GM12878 (cell line): ENCODE results near the gene CCSER2. TPM values are rescaled to one million over a fixed set of nuclear protein-coding genes. Genes with fewer than 3 reads are reported as not detected.

ENCODE experiments used
- ATAC-seq: fragments of 200-7000 bp; cut with Tn5 transposase; 3 replicates; pipeline ENCODE4 v1.9.1; 2020; ENCODE audit warnings: mild to moderate bottlenecking, moderate library complexity
- BruUV-seq: library from RNA; stranded (reverse); fragments of 400-500 nt; replicated peaks from 2 replicates; lab custom pipeline; 2021; lab: Mats Ljungman, UMichigan
- CTCF ChIA-PET: fragments of 300-600 bp; sonication (Branson Sonifier 250); formaldehyde crosslinking; extraction: SDS; loops from one replicate; lab custom pipeline; 2021; ENCODE audit warnings: inconsistent platforms; lab: Yijun Ruan, JAX
- POLR2A ChIA-PET: fragments of 350-600 bp; formaldehyde crosslinking; extraction: SDS; loops from one replicate; lab custom pipeline; 2021; ENCODE audit warnings: inconsistent platforms; lab: Charles Lee
- RAD21 ChIA-PET: fragments of 300-600 bp; sonication (Branson Sonifier 250); formaldehyde crosslinking; loops from one replicate; lab custom pipeline; 2023; ENCODE audit warnings: antibody characterized with exemption; ENCODE audit not compliant: unreplicated experiment; lab: Charles Lee
- SMC1A ChIA-PET: fragments of 300-600 bp; sonication (Branson Sonifier 250); formaldehyde crosslinking; loops from one replicate; lab custom pipeline; 2023; ENCODE audit not compliant: unreplicated experiment, uncharacterized antibody; lab: Charles Lee
- DNase-seq: peaks from one replicate; pipeline ENCODE4 v3.0.0-alpha.2; 2011; ENCODE audit warnings: low read depth, low spot score
- FAIRE-seq: peaks from 3 replicates; lab custom pipeline; 2011; peaks lifted over from hg19 to GRCh38; lab: Jason Lieb, UNC
- H2AFZ ChIP-seq: 2 replicates; pipeline ENCODE4 v1.6.0; 2011; ENCODE audit warnings: low read depth, low read length, control low read depth; ENCODE audit not compliant: control insufficient read depth
- H3K27ac ChIP-seq: 2 replicates; pipeline ENCODE4 v1.5.1; 2011; ENCODE audit warnings: control low read depth; ENCODE audit not compliant: control insufficient read depth, insufficient read depth
- H3K27me3 ChIP-seq, 2 experiments: replicated peaks in 1 of 2; 2 replicates each; pipeline versions ENCODE4 v1.6.0 to v1.6.1; 2011; ENCODE audit warnings: low read length in 1 of 2; ENCODE audit not compliant: control insufficient read depth in 2 of 2, insufficient read depth in 2 of 2
- H3K36me3 ChIP-seq, 2 experiments: 2 replicates each; pipeline ENCODE4 v1.5.1; 2011; ENCODE audit warnings: low read length in 1 of 2; ENCODE audit not compliant: control insufficient read depth in 2 of 2, insufficient read depth in 2 of 2
- H3K4me1 ChIP-seq: 2 replicates; pipeline ENCODE4 v1.6.1; 2011; ENCODE audit warnings: mild to moderate bottlenecking, low read length, moderate library complexity, mixed read lengths; ENCODE audit not compliant: control insufficient read depth, insufficient read depth
- H3K4me2 ChIP-seq: 2 replicates; pipeline ENCODE4 v1.6.0; 2011; ENCODE audit warnings: control low read depth; ENCODE audit not compliant: control insufficient read depth, insufficient read depth
- H3K4me3 ChIP-seq: fragments of 200-600 bp; sonication (generic); 2 replicates; pipeline ENCODE4 v1.5.1; 2016
- H3K79me2 ChIP-seq: 2 replicates; pipeline ENCODE4 v1.6.0; 2011; ENCODE audit warnings: low read length; ENCODE audit not compliant: control insufficient read depth, insufficient read depth
- H3K9ac ChIP-seq: 2 replicates; pipeline ENCODE4 v1.8.0; 2011; ENCODE audit warnings: low read length, control low read depth, mixed read lengths; ENCODE audit not compliant: control insufficient read depth, insufficient read depth
- H3K9me3 ChIP-seq: replicated peaks from 3 replicates; pipeline ENCODE4 v1.5.1; 2011; ENCODE audit warnings: mild to moderate bottlenecking, low read length; ENCODE audit not compliant: control insufficient read depth, insufficient read depth
- H4K20me1 ChIP-seq: 2 replicates; pipeline ENCODE4 v1.6.0; 2011; ENCODE audit not compliant: control insufficient read depth, insufficient read depth
- CHD2 ChIP-seq: IDR thresholded peaks from 2 replicates; pipeline ENCODE4 v1.6.1; 2011; ENCODE audit warnings: low read depth, low read length, improper control_type of control experiment, borderline replicate concordance
- FOS ChIP-seq: IDR thresholded peaks from 3 replicates; pipeline ENCODE4 v1.6.1; 2011; ENCODE audit warnings: borderline replicate concordance; ENCODE audit not compliant: insufficient read length; ENCODE audit errors: extremely low read depth
- HCFC1 ChIP-seq: fragments of 150-350 bp; IDR thresholded peaks from 2 replicates; pipeline ENCODE4 v1.6.1; 2014; ENCODE audit warnings: low read length
- MXI1 ChIP-seq: fragments of 150-350 bp; IDR thresholded peaks from 2 replicates; pipeline ENCODE4 v1.6.1; 2011; ENCODE audit warnings: low read depth, mild to moderate bottlenecking, inconsistent platforms, low read length, improper control_type of control experiment
- NFXL1 ChIP-seq: fragments of 450-650 bp; IDR thresholded peaks from 2 replicates; pipeline ENCODE4 v1.6.1; 2017; ENCODE audit warnings: antibody characterized with exemption, mild to moderate bottlenecking, borderline replicate concordance
- NRF1 ChIP-seq: conservative IDR thresholded peaks from 2 replicates; pipeline ENCODE4 v1.6.1; 2011; ENCODE audit warnings: mild to moderate bottlenecking, low read depth, low read length, improper control_type of control experiment
- YY1 ChIP-seq: IDR thresholded peaks from 2 replicates; pipeline ENCODE4 v1.6.1; 2011; ENCODE audit warnings: low read depth, mild to moderate bottlenecking, low read length
- ZNF207 ChIP-seq: fragments of 450-650 bp; IDR thresholded peaks from 2 replicates; pipeline ENCODE4 v1.6.1; 2014; ENCODE audit warnings: antibody characterized with exemption, mild to moderate bottlenecking, borderline replicate concordance
- WGBS: methylation state at CpG from one replicate; pipeline ENCODE4 v1.1.6; 2016; ENCODE audit warnings: low lambda C conversion rate; ENCODE audit not compliant: insufficient replicate concordance, insufficient coverage; ENCODE audit errors: missing lambda C conversion rate; 5-methylcytosine and 5-hydroxymethylcytosine counted together
- in situ Hi-C: fragments of 300-500 bp; cut with MboI; formaldehyde crosslinking; loops from 9 replicates; pipeline ENCODE4 v1.14.3; 2018; ENCODE audit warnings: mixed read lengths
- intact Hi-C: fragments of 100-400 bp; cut with micrococcal nuclease; formaldehyde crosslinking; loops from one replicate; pipeline ENCODE4 v1.14.2; 2022; ENCODE audit not compliant: unreplicated experiment
- polyA plus RNA-seq, 11 experiments: library from polyadenylated mRNA; depleted of rRNA in 4 of 11; unstranded in 6 of 11; stranded (reverse) in 5 of 11; fragments of >200 nt; fragmentation: Nextera tagmentation in 4 of 11; fragmentation: Illumina TruSeq in 1 of 11; extraction: Ambion mirVana in 4 of 11; extraction: Trizol in 1 of 11; gene quantifications; 1 replicate in 1 of 11; 2 replicates in 10 of 11; pipeline versions ENCODE4 v1.2.1 to v1.2.3, GENCODE V29; 2011 to 2016; ENCODE audit warnings: inconsistent platforms in 2 of 11, missing spikeins in 2 of 11, low read depth in 1 of 11
- total RNA-seq, 4 experiments: library from RNA; depleted of rRNA in 3 of 4; stranded (reverse); fragments of >200 nt in 3 of 4; fragmentation: Illumina TruSeq in 1 of 4; extraction: Trizol in 1 of 4; gene quantifications; 2 replicates each; pipeline versions ENCODE4 v1.2.1 to v1.2.3, GENCODE V29; 2013 to 2021
- TF ChIP-seq, protein P1 (sequence below): fragments of 450-650 bp; IDR thresholded peaks from 2 replicates; pipeline ENCODE4 v1.6.1; 2017; ENCODE audit warnings: low read depth, mild to moderate bottlenecking, moderate library complexity

The CCSER2 gene
- total and polyA plus RNA-seq, 10 of the 15 experiments (the other 5 are each of a cell fraction or from before 2014, with no cell fraction given): 4.7 to 18.8 (median 13.2) TPM

DNA sequence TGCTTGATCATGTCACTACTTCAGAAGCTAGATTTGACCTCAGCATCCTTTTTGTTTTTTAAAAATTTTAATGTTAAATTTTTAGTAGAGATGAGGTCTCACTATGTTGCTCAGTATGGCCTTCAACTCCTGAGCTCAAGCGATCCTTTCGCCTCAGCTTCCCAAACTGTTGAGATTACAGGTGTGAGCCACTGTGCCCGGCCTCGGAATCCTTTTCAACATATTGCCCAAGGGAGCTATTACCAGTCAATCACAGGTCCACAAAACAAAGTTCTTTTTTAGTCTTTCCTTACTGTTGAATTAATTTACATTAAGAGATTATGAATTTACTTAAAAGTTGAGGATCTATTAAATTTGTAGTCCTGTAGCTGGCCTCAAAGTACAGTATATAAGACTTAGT lies 37.7 kb downstream of the CCSER2 start:
- H3K4me1 ChIP-seq: no peaks in the 10 kb centered on the region
- FAIRE-seq: no peak
- H3K9ac ChIP-seq: no peak overlapping the region
- ChIA-PET RAD21 (interaction anchor here (1.1 kb wide), 1 partner anchor 14 kb away, joined by 3 read pairs; no protein-coding TSS in a partner anchor), SMC1A (interaction anchor here (0.5 to 1.4 kb wide), 4 partner anchors 27 to 51 kb away, joined by 3 to 4 read pairs (median 3); no protein-coding TSS in a partner anchor), CTCF (interaction anchor here (1.0 to 7.0 kb wide), 4 partner anchors 9 to 99 kb away, joined by 3 to 67 read pairs (median 14); no protein-coding TSS in a partner anchor), POLR2A (no interaction called here)
- BruUV-seq: no TSS peak
- no peak overlapping the region for H3K4me3 ChIP-seq
- no peak overlapping the region for H2AFZ ChIP-seq
- intact Hi-C loops: no loop called here
- in situ Hi-C loops: no loop called here
- DNase-seq: no peak
- no peaks in the 10 kb centered on the region for H3K36me3 ChIP-seq
- TF ChIP-seq NFXL1: no peak
- TF ChIP-seq FOS: no peak
- TF ChIP-seq ZNF207: no peak
- TF ChIP-seq CHD2: no peak
- no peaks in the 10 kb centered on the region for H4K20me1 ChIP-seq
- H3K9me3 ChIP-seq: no peaks in the 10 kb centered on the region
- ATAC-seq: no peak
- no peaks in the 10 kb centered on the region for H3K27me3 ChIP-seq
- no peak overlapping the region for H3K4me2 ChIP-seq
- WGBS: 94% methylated on average over 4 of the region's 4 CpGs
- no peak overlapping the region for H3K27ac ChIP-seq
- H3K79me2 ChIP-seq: no peaks in the 10 kb centered on the region

DNA sequence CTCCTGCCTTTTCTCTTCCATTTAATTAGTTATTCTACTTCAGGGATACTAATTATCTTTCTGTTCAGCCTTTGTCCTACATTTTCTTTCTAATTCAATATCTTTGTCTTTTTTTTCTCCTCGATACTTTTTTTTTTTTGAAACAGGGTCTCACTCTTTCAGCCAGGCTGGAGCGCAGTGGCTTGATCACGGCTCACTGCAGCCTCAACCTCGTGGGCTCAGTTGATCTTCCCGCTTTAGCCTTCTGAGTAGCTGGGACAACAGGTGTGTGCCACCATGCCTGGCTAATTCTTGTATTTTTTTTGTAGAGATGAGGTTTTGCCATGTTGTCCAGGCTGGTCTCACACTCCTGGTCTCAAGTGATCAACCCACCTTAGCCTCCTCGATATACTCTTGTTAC lies 38.9 kb downstream of the CCSER2 start:
- Histone ChIP-seq H3K27ac (no peak overlapping the region), H4K20me1 (no peaks in the 10 kb centered on the region), H3K4me1 (no peaks in the 10 kb centered on the region), H3K4me2 (no peak overlapping the region), H3K9me3 (no peaks in the 10 kb centered on the region), H3K4me3 (no peak overlapping the region), H3K9ac (no peak overlapping the region), H2AFZ (no peak overlapping the region), H3K36me3 (no peaks in the 10 kb centered on the region), H3K27me3 (no peaks in the 10 kb centered on the region), H3K79me2 (no peaks in the 10 kb centered on the region)
- no TSS peak for BruUV-seq
- 85% methylated on average over 6 of the region's 6 CpGs for WGBS
- ChIA-PET POLR2A (no interaction called here), RAD21 (no interaction called here), SMC1A (no interaction called here), CTCF (no interaction called here)
- ATAC-seq (no peak), DNase-seq (no peak), FAIRE-seq (no peak)
- TF ChIP-seq, protein P1, sequence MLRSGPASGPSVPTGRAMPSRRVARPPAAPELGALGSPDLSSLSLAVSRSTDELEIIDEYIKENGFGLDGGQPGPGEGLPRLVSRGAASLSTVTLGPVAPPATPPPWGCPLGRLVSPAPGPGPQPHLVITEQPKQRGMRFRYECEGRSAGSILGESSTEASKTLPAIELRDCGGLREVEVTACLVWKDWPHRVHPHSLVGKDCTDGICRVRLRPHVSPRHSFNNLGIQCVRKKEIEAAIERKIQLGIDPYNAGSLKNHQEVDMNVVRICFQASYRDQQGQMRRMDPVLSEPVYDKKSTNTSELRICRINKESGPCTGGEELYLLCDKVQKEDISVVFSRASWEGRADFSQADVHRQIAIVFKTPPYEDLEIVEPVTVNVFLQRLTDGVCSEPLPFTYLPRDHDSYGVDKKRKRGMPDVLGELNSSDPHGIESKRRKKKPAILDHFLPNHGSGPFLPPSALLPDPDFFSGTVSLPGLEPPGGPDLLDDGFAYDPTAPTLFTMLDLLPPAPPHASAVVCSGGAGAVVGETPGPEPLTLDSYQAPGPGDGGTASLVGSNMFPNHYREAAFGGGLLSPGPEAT: no peak
- no peak for TF ChIP-seq NRF1
- TF ChIP-seq YY1: no peak
- no peak for TF ChIP-seq CHD2
- no peak for TF ChIP-seq MXI1
- TF ChIP-seq HCFC1: no peak
- intact Hi-C loops: no loop called here
- in situ Hi-C loops: no loop called here
